Endothelial cell (in vitro differentiated cells): ENCODE data around the gene STRIT1. TPM values are rescaled to one million over a fixed set of nuclear protein-coding genes. Genes with fewer than 3 reads are reported as not detected.

ENCODE experiments used
- DNase-seq: peaks from one replicate; pipeline ENCODE4 v3.0.0; 2021; ENCODE audit warnings: low spot score
- H3K27ac Mint-ChIP-seq: one replicate; pipeline ENCODE4 v1.8.0; 2021; ENCODE audit warnings: mixed read lengths, inconsistent platforms; ENCODE audit not compliant: unreplicated experiment
- H3K27me3 Mint-ChIP-seq: one replicate; pipeline ENCODE4 v1.8.0; 2021; ENCODE audit warnings: mild to moderate bottlenecking, moderate library complexity, mixed read lengths, inconsistent platforms; ENCODE audit not compliant: unreplicated experiment
- H3K36me3 Mint-ChIP-seq: one replicate; pipeline ENCODE4 v1.8.0; 2021; ENCODE audit warnings: mild to moderate bottlenecking, low read depth, mixed read lengths, inconsistent platforms; ENCODE audit not compliant: unreplicated experiment
- H3K4me1 Mint-ChIP-seq: one replicate; pipeline ENCODE4 v1.8.0; 2021; ENCODE audit warnings: mild to moderate bottlenecking, mixed read lengths, inconsistent platforms; ENCODE audit not compliant: unreplicated experiment
- H3K4me3 Mint-ChIP-seq: one replicate; pipeline ENCODE4 v1.8.0; 2021; ENCODE audit warnings: mild to moderate bottlenecking, mixed read lengths, inconsistent platforms; ENCODE audit not compliant: unreplicated experiment
- H3K9me3 Mint-ChIP-seq: one replicate; pipeline ENCODE4 v1.8.0; 2021; ENCODE audit warnings: mixed read lengths, inconsistent platforms; ENCODE audit not compliant: unreplicated experiment
- total RNA-seq: library from RNA; stranded (reverse); fragmentation: NEBNext Ultra II Directional; extraction: Animal tissue kit (Norgen Biotek cat#: 25700); gene quantifications from one replicate; pipeline ENCODE4 v1.2.1, GENCODE V29; 2021; ENCODE audit not compliant: unreplicated experiment
- TF ChIP-seq, protein P1 (sequence below): fragments of 200-600 bp; sonication (generic); IDR thresholded peaks from one replicate; pipeline ENCODE4 v1.5.0; 2021; ENCODE audit warnings: antibody characterized with exemption; ENCODE audit not compliant: unreplicated experiment

The STRIT1 gene
- total RNA-seq, 1 donor from 2014 or later, result not detected

DNA sequence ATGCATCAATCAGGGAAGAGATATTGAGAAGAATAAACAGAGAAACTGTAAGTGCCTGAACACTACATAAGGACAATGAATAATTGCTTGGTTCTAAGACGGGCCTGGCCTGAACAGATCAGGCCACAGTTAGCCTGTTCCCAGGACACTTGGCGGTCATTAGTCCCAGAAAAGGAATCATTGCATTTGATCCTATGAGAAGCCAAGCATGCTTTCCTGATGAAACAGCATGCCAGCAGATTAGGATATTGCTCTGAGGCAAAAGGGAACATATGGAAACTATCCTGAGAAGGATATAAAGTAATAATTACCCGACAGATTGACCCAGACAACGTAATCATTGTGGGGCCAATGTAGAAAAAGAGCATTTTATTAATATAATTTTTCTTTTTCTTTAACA, 51.9 kb downstream of the STRIT1 start:
- peaks cover 2% of the 10 kb centered on the region for H3K4me1 Mint-ChIP-seq
- TF ChIP-seq, protein P1, sequence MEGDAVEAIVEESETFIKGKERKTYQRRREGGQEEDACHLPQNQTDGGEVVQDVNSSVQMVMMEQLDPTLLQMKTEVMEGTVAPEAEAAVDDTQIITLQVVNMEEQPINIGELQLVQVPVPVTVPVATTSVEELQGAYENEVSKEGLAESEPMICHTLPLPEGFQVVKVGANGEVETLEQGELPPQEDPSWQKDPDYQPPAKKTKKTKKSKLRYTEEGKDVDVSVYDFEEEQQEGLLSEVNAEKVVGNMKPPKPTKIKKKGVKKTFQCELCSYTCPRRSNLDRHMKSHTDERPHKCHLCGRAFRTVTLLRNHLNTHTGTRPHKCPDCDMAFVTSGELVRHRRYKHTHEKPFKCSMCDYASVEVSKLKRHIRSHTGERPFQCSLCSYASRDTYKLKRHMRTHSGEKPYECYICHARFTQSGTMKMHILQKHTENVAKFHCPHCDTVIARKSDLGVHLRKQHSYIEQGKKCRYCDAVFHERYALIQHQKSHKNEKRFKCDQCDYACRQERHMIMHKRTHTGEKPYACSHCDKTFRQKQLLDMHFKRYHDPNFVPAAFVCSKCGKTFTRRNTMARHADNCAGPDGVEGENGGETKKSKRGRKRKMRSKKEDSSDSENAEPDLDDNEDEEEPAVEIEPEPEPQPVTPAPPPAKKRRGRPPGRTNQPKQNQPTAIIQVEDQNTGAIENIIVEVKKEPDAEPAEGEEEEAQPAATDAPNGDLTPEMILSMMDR, result no peak
- H3K4me3 Mint-ChIP-seq, result no peak overlapping the region
- H3K36me3 Mint-ChIP-seq, result no peaks in the 10 kb centered on the region
- H3K27ac Mint-ChIP-seq, result no peak overlapping the region
- DNase-seq, result no peak
- no peaks in the 10 kb centered on the region for H3K9me3 Mint-ChIP-seq
- H3K27me3 Mint-ChIP-seq, result no peaks in the 10 kb centered on the region

Other genes with a start within 250 kb of the STRIT1 start
- 4.7 TPM for gene MME, start 213.4 kb downstream of the STRIT1 start, total RNA-seq